Ovary (tissue), 3 donors: ENCODE measurements around the gene DSCAML1.

Source experiments
- CTCF ChIP-seq, 3 donors: fragments of 450-650 bp in 2 of 3; fragments of 200-600 bp in 1 of 3; IDR thresholded peaks; one replicate each; pipeline versions ENCODE4 v1.5.1 to v1.8.0; 2016 to 2022; ENCODE audit warnings: antibody characterized with exemption in 3 of 3, mild to moderate bottlenecking in 1 of 3
- POLR2A ChIP-seq: fragments of 450-650 bp; IDR thresholded peaks from one replicate; pipeline ENCODE4 v1.6.1; 2017; ENCODE audit warnings: antibody characterized with exemption, mild to moderate bottlenecking, moderate library complexity
- donor health status: DM: no; HTN: no; CAD: no.

DNA sequence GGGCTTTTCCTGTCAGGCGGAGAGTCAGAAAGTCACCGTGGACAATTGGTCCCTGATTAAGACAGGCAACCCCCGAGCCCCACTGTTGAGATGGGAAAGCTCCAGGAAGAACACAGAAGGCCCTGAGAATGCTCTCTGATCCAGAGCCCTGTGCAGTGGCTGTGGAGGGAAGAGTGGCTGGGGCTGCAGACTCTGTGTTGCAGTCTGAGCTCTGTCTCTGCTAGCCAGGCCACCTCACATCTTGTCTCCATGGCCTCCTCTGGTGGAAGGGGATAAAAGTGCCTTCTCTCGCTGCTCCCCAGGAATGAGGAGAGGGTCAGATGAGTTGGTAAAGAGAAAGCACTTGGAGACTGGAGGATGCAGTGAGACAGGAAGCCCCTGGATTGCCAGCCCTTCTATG lies 328.1 kb downstream of the DSCAML1 start:
- TF ChIP-seq CTCF (IDR thresholded peaks at IDR 0.05) (no peak), POLR2A (no peak)
